Measurements from ENCODE around the gene FSTL4.

GRCh38 chr5:133396187-133396741, 216.1 kb downstream of the FSTL4 start:
- TF ChIP-seq CTCF (IDR thresholded peaks at IDR 0.05): no peak
- TF ChIP-seq EP300 (IDR thresholded peaks at IDR 0.05): no peak

All from ovary (tissue), 3 donors.